GM06990 (cell line): ENCODE measurements around the gene SPOCK2.

Experiments used
- DNase-seq: peaks from one replicate; pipeline ENCODE4 v3.0.0-alpha.2; 2011; ENCODE audit not compliant: insufficient read length; ENCODE audit errors: extremely low read depth
- H3K27me3 ChIP-seq: replicated peaks from 2 replicates; pipeline ENCODE4 v1.6.0; 2011; ENCODE audit warnings: low read length; ENCODE audit not compliant: control insufficient read depth, insufficient read depth
- H3K36me3 ChIP-seq: 2 replicates; pipeline ENCODE4 v1.5.1; 2011; ENCODE audit warnings: low read length; ENCODE audit not compliant: control insufficient read depth, insufficient read depth
- H3K4me3 ChIP-seq: replicated peaks from 2 replicates; pipeline ENCODE4 v1.5.1; 2011; ENCODE audit warnings: low read depth, mild to moderate bottlenecking, control low read depth, low read length
- CTCF ChIP-seq: IDR thresholded peaks from 2 replicates; pipeline ENCODE4 v1.5.1; 2011; ENCODE audit warnings: low read length, control low read depth, mild to moderate bottlenecking, inconsistent platforms; ENCODE audit not compliant: insufficient read depth, poor library complexity, severe bottlenecking

The SPOCK2 gene

GRCh38 chr10:72056113-72056512, 32.2 kb downstream of the SPOCK2 start:
- TF ChIP-seq CTCF, result no peak
- Histone ChIP-seq H3K36me3 (no peaks in the 10 kb centered on the region), H3K4me3 (no peak overlapping the region), H3K27me3 (no peaks in the 10 kb centered on the region)
- DNase-seq, result no peak

- TF ChIP-seq CTCF, result no peak
- H3K27me3 ChIP-seq, result no peaks in the 10 kb centered on the region
- no peaks in the 10 kb centered on the region for H3K36me3 ChIP-seq
- DNase-seq, result no peak
- H3K4me3 ChIP-seq, result no peak overlapping the region
Observed at GRCh38 chr10:72053690-72054089, 34.7 kb downstream of the SPOCK2 start.

GRCh38 chr10:72050873-72051272, 37.5 kb downstream of the SPOCK2 start:
- DNase-seq, result no peak
- H3K36me3 ChIP-seq, result no peaks in the 10 kb centered on the region
- H3K27me3 ChIP-seq, result no peaks in the 10 kb centered on the region
- TF ChIP-seq CTCF, result no peak
- no peak overlapping the region for H3K4me3 ChIP-seq

- no peak for DNase-seq
- no peak for TF ChIP-seq CTCF
Observed at GRCh38 chr10:72049969-72050781, 38.2 kb downstream of the SPOCK2 start.

GRCh38 chr10:72049472-72049871, 38.9 kb downstream of the SPOCK2 start:
- no peak for TF ChIP-seq CTCF
- Histone ChIP-seq H3K36me3 (no peaks in the 10 kb centered on the region), H3K4me3 (no peak overlapping the region), H3K27me3 (no peaks in the 10 kb centered on the region)
- no peak for DNase-seq

More at GRCh38 chr10:72049969-72050781, 38.2 kb downstream of the SPOCK2 start:
- Histone ChIP-seq H3K4me3 (no peak overlapping the region), H3K36me3 (no peaks in the 10 kb centered on the region), H3K27me3 (no peaks in the 10 kb centered on the region)
